ENCODE measurements around the gene ISLR.
"Not testable (repeated sequence)": the region's sequence is repeated elsewhere in the genome, so short reads cannot be mapped to it uniquely, and the experiment has no call there.

The ISLR gene

GRCh38 chr15:74155766-74156417 is 17.6 kb upstream of the ISLR start:
- DNase-seq (ENCODE audit: low read depth): no peak
- no peak overlapping the region for H3K4me3 ChIP-seq (ENCODE audit: control insufficient read depth, low read depth, low read length)
- no peak for TF ChIP-seq CTCF (conservative IDR thresholded peaks at IDR 0.05; ENCODE audit: control insufficient read depth, insufficient read depth, low read depth, low read length)

- DNase-seq (ENCODE audit: low read depth): no peak
- no peak overlapping the region for H3K4me3 ChIP-seq (ENCODE audit: control insufficient read depth, low read depth, low read length)
- TF ChIP-seq CTCF (conservative IDR thresholded peaks at IDR 0.05; ENCODE audit: control insufficient read depth, insufficient read depth, low read depth, low read length): no peak
These were observed 16.7 kb upstream of the ISLR start for GRCh38 chr15:74156678-74157411.

GRCh38 chr15:74157868-74158827 is 15.4 kb upstream of the ISLR start:
- TF ChIP-seq CTCF (conservative IDR thresholded peaks at IDR 0.05; ENCODE audit: control insufficient read depth, insufficient read depth, low read depth, low read length): no peak
- DNase-seq (ENCODE audit: low read depth): no peak
- H3K4me3 ChIP-seq (ENCODE audit: control insufficient read depth, low read depth, low read length): no peak overlapping the region

GRCh38 chr15:74158855-74159650 is 14.5 kb upstream of the ISLR start:
- no peak for TF ChIP-seq CTCF (conservative IDR thresholded peaks at IDR 0.05; ENCODE audit: control insufficient read depth, insufficient read depth, low read depth, low read length)
- no peak overlapping the region for H3K4me3 ChIP-seq (ENCODE audit: control insufficient read depth, low read depth, low read length)
- DNase-seq (ENCODE audit: low read depth): no peak

- TF ChIP-seq CTCF (conservative IDR thresholded peaks at IDR 0.05; ENCODE audit: control insufficient read depth, insufficient read depth, low read depth, low read length): no peak
- DNase-seq (ENCODE audit: low read depth): no peak
These were observed 13.7 kb upstream of the ISLR start for GRCh38 chr15:74159773-74160172.

GRCh38 chr15:74160390-74160789 is 13.1 kb upstream of the ISLR start:
- DNase-seq (ENCODE audit: low read depth); H3K4me3 ChIP-seq (ENCODE audit: control insufficient read depth, low read depth, low read length): not testable (repeated sequence)

More at GRCh38 chr15:74159773-74160172, 13.7 kb upstream of the ISLR start:
- no peak overlapping the region for H3K4me3 ChIP-seq (ENCODE audit: control insufficient read depth, low read depth, low read length)

GRCh38 chr15:74162195-74162536 is 11.3 kb upstream of the ISLR start:
- not testable (repeated sequence) for DNase-seq (ENCODE audit: low read depth)

More at GRCh38 chr15:74162195-74162536, 11.3 kb upstream of the ISLR start:
- H3K4me3 ChIP-seq (ENCODE audit: control insufficient read depth, low read depth, low read length): not testable (repeated sequence)

Data from fibroblast of mammary gland (primary cell).